HG03565 (cell line): ENCODE results near the gene MROH7.
"Not testable (repeated sequence)": the region's sequence is repeated elsewhere in the genome, so short reads cannot be mapped to it uniquely, and the experiment has no call there.

ENCODE experiments used
- ATAC-seq: cut with Tn5 transposase; IDR thresholded peaks from one replicate; pipeline ENCODE4 v1.9.1; 2021; ENCODE audit warnings: mild to moderate bottlenecking, moderate library complexity; ENCODE audit not compliant: unreplicated experiment

Gene MROH7

DNA sequence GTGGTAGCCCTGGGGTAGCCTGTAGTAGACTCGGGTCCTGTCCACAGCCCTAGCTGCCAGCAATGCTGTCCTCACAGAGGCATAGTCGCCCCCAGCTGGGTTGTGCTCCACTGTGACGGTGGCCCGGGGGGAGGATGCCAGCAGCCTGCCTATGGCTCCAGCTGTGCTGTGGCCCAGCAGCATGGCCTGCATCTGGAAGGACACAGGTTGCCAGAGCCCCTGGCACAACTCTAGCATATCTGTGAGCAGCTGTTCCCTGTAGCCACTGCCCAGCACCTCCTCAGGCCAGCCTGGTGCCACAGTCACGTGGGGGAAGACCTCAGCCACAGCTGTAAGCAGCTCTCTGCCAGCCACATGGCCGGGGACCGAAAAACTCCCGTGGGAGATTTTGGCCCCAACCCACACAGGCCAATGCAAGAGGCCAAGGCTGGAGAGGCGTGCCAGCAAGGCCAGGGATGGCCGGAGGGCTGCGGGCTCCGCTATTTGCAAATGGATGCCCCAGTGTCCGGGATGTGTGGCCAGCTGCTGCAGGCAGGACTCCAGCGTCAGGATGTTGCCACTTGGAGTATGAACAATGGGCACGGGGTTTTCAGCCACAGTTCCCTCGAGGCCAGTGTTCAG is 32.2 kb upstream of the MROH7 start:
- no peak for ATAC-seq

DNA sequence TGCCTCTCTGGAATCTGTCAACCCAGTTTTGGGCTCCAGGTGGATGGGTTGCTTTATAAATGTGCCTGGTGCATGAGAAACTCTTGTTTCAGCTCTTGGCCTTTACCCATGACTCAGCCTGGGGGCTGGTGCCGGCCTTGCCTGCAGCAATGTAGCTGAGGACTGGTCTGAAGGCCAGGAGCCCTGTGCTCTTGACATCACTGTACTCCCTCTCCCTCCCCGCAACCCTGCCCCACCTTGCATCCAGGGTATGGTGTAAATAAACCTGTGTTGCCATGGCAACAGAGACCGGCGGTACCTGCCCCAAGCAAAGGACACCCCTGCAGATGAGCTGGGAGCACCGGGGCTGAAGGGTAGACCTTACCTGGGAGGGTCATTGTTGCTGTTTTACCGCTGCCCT is 31.5 kb upstream of the MROH7 start:
- no peak for ATAC-seq

DNA sequence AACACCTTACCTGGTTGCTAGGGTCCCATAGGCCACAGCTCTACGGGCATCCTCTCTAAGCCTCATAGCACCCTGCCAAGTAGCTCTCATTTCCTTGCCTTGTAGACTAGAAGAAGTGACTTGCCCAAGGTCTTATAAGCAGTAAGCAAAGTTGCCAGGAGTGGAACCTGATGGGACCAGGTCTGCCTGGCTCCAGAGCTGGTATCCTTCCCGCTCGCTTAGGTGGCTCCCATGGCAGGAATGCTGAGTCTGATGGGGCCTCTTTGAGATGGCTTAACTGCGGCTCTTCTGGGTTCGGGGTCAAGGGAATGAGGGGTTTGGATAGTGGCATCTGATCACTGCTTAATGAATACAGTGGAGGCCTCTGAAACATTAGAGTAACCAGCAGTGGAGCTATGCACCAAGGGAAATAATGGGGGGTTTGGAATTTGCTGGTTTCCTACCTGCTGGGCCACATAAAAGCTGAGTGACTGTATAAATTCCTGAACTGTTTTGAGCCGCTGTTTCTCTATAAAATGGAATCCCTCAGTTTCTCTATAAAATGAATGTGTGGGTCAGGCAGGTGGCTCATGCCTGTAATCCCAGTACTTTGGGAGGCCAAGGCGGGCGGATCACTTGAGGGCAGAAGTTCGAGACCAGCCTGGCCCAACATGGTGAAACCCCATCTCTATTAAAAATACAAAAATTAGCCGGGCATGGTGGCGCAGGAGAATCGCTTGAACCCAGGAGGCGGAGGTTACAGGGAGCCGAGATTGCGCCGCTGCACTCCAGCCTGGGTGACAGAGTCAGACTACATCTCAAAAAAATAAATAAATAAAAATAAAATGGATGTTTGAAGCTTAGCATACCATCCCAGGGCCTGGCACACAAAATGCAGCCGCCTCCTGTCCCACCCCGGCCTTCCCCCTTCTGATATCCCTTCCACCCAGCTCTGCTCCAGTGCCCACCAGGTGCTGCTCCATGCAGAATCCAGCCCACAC is 30.7 kb upstream of the MROH7 start:
- ATAC-seq: no peak

DNA sequence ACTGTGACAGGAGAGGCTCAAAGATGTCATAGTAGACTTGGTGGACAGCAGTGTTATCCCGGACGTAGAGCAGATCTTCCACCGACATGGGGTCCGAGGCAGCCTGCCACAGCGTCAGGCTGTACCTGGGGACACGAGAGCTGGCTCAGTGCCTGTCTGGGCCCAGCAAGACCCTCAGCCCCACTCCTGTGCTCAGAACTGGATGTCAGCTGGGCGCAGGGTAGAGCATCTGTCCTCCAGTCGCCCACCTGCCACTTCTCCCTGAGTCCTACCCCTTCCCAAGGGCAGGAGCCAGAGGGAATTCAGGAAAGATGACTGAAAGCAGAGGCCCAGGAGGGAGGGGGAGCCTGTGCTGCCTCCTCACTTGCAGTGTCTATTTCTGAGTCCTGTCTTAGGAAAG is 30.0 kb upstream of the MROH7 start:
- no peak for ATAC-seq

DNA sequence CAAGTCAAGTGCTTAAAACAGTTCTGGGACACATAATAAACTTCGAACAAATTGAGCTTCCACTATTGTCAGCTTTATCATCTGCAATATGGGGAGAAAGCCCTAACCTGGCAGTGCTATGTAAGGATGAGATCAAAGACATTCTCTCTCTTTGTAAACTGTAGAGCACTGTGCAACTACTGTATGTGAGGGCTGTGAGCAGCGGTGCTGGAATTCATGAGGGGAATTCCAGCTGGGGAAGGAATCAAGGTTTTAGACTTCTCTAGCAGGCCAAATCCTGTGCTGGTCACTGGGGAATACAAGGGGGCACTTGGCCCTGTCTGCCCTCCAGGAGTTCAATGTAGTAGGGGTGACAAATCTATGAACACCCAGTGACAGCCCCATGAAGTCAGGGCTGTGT is 27.6 kb upstream of the MROH7 start:
- ATAC-seq: no peak

DNA sequence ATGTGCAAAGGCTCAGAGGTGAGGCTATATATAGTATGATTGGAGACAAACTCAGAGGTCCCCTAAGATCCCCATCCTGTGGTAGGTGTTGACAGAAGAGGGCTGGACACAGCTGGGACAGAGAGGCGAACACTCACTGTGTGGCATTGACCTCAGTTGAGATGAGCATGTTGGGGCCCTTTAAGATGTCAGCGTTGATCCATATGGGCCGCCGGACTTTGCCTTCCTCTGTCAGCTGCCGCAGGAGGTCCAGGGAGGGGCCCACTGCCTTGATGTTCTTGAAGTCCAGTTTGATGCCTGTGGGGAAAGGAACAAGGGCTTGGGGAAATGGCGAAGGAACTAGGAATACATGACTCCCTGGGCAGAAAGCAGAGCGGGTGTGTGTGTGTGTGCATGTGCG is 27.0 kb upstream of the MROH7 start:
- ATAC-seq: no peak

DNA sequence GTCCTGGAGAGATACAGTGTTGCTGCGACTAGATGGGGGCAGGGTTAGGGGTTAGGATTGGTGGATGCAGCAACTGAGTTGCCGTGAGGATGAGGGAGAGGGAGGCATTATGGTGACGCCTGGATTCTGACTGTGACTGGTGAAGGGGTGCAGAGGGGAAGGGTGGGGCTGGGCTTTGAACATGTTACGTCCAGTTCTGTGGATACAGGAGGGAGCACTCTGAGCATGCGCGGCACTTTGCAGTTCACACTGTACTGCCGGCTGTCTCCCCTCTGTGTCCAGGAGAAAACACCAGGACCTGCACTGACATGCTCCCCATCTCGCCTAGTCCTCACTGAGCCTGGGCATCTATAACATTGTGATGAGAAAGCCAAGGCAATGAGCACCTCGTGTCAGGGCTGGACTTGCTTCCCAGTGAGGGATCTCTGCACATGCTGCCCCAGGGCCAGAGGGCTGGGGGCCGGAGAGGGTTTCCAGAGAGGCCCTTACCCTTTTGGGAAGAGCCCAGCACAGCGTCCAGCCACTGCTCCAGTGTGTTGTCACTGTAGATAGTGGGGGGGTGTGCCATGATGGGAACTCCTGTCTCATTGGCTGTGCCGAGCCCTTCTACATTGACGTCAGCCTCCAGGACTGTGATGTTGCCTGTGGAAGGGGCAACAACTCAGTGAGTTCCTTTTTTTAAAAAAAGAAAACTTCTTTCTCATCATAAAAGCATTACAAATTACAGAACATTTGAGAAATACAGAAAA is 25.9 kb upstream of the MROH7 start:
- no peak for ATAC-seq

DNA sequence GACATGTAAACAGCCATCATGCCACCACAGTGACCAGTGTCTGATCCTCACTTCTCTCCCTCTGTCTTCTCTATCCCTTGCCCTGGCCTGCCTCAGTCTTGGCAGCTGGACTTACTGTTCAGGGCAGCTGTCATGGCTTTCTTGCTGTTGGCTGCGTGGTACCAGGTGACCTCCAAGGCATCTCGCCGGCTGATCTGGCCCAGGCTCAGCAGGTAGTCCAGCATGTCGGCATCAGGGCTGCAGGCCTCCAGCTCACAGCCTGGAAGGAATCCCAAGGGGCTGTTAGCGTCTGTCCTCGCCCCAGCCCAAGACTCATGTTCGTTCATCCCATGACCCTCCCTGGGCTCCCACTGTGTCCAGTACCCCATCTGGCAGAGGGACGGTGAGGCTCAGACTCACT is 21.8 kb upstream of the MROH7 start:
- no peak for ATAC-seq

DNA sequence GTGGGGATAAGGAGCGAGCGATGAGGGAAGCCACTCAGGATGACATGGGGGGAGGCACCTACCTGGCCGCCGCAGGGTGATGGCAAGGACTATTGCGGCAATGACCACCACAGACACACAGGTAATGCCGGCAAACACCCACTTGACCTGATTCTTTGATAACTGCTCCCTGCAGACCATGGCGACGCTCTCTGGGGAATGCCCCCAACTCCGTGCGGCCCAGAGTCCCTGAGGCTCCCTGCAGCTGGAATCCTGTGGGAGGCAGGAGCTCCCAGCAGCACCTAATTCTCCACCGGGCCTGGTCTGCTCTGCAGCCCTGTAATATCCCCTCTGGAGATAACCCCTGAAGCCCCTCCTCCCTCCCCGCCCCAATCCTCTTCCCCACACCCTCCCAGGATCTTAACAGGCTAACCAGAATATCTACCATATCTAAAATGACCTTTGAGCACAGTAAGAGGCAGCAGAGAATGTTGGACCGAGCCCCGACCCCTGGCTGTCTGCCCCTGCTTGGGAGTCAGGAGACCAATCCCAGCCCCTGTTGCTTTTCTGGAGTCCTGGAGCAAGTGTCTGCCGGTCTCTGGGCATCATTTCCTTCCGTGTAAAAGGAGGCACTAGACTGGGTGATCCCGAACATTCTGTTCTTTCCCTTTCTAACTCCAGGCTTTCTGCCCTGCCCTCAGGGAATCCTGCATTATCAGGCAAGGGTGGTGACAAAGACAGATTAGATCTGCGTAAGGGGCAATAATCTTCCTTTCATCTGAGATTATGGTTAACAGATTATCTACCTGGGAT is 18.2 kb upstream of the MROH7 start, which contains the start of gene FAM151A:
FAM151A (minus strand) TSS at position 310 of the 792 bp plus-strand sequence; CDS start at position 180, 130 bp downstream.
- no peak for ATAC-seq

DNA sequence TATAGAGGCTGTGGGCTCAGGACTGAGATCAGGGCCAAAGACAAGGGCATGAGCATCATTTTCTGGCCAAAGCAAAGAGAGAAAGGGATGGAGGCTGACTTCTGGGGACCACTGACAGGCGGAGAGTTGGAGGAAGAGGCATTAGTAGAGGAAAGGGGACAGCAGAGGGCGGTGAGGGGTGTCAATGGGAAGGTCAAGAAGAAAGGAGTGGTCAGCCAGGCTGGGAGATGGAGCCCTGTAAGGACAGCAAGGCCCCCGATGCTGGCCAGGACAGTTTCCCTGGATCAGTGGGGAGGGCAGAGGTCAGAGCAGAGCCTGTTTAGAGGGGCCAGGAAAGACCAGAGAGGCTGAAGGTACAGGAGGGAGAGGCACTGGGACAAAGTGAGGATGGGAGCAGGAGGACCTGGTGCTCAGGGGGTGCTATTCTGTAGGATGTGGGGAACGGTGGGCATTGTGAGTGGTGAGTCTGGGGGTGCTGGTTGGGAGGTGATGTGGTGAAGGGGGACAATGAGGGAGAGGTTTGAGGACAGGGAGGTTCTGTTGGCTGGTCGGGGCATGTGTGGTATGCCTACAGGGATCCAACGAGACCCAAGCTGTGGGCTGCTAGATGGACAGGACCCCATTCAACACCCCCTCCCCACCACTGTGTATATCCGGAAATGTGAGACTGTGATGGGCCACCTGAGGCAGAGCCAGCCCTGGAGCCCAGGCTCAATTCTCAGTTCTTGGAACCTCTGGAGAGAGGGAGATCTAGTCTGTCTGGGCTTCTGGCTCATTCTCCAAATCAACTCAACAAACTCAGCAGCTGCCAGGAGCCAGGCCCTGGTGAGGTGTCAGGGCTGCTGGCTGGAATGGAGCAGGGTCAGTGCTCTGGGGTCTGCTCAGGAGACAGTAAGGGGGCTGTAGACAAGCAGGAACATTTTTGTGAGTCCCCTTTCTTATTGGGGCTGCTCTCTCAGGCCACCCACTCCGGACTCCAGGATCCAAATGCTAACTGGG is 16.8 kb upstream of the MROH7 start:
- no peak for ATAC-seq

DNA sequence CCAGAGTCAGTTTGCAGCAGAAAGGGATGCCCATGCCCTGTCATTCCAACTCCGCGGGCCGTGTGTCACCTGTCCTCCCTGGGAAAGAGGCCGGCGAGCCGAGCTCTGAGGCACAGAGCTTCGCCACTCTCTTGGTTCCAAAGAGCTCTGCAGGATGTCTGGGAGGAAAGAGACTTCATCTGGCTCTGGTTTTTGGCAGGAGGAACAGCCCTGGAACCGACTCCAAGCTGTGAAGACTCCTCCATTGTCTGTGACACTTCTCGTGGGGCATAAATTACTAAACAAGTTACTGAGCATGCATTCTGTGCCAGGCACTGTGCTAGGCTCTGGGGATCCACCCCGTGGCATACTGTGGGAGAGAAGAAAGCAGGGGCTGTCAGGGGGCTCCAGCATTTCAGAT is 14.4 kb upstream of the MROH7 start:
- no peak for ATAC-seq

DNA sequence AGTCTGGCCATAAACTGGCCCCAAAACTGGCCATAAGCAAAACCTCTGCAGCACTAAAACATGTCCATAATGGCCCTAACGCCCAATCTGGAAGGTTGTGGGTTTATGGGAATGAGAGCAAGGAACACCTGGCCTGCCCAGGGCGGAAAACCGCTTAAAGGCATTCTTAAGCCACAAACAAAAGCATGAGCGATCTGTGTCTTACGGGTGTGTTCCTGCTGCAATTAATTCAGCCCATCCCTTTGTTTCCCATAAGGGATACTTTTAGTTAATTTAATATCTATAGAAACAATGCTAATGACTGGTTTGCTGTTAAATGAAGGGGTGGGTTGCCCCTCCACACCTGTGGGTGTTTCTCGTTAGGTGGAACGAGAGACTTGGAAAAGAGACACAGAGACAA is 5.8 kb upstream of the MROH7 start:
- ATAC-seq: not testable (repeated sequence)

DNA sequence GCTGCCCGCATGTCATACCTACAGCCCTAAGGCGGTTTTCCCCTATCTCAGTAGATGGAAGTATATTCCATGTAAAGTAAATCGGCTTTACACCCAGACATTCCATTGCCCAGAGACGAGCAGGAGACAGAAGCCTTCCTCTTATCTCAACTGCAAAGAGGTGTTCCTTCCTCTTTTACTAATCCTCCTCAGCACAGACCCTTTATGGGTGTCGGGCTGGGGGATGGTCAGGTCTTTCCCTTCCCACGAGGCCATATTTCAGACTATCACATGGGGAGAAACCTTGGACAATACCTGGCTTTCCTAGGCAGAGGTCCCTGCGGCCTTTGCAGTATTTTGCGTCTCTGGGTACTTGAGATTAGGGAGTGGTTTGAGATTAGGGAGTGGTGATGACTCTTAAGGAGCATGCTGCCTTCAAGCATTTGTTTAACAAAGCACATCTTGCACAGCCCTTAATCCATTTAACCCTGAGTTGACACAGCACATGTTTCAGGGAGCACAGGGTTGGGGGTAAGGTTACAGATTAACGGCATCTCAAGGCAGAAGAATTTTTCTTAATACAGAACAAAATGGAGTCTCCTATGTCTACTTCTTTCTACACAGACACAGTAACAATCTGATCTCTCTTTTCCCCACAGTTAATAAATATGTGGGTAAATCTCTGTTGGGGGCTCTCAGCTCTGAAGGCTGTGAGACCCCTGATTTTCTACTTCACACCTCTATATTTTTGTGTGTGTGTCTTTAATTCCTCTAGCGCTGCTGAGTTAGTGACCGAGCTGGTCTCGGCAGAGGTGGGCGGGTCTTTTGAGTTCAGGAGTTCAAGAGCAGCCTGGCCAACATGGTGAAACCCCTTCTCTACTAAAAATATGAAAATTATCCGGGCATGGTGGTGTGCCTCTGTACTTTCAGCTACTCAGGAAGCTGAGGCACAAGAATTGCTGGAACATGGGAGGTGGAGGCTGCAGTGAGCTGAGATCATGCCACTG is 4.8 kb upstream of the MROH7 start:
- ATAC-seq: not testable (repeated sequence)

DNA sequence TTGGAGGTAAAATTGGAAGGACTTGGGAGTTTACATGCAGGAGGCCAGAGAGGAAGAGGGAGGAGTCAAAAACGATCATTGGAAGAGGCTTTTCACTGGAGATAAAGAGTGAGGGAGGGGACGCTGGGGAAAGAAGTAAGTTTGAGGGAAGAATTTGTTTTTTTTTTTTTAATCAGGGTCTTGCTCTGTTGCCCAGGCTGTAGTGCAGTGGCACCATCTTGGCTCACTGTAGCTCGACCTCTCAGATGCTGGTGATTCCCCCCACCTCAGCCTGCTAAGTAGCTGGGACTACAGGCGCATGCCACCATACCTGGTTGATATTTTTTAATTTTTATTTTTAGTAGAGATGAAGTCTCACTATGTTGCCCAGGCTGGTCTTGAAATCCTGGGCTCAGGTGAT is 1.2 kb upstream of the MROH7 start:
- ATAC-seq: no peak

DNA sequence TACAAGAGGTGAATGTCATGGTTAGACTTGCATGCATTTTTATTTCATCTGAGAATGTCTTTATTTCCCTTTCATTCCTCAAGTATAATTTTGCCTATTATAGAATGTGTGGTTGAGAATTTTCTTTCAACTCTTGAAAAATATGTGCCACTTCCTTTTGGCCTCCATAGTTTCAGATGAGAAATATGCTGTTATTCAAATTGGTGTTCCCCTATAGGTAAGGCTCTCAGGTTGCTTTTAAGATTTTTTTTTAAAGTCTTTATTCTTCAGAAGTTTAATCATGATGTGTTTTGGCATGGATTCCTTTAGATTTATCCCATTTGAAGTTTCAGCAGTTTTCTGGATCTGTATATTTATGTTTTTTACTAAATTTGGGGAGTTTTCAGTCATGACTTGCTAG is 2.1 kb downstream of the MROH7 start:
- no peak for ATAC-seq

DNA sequence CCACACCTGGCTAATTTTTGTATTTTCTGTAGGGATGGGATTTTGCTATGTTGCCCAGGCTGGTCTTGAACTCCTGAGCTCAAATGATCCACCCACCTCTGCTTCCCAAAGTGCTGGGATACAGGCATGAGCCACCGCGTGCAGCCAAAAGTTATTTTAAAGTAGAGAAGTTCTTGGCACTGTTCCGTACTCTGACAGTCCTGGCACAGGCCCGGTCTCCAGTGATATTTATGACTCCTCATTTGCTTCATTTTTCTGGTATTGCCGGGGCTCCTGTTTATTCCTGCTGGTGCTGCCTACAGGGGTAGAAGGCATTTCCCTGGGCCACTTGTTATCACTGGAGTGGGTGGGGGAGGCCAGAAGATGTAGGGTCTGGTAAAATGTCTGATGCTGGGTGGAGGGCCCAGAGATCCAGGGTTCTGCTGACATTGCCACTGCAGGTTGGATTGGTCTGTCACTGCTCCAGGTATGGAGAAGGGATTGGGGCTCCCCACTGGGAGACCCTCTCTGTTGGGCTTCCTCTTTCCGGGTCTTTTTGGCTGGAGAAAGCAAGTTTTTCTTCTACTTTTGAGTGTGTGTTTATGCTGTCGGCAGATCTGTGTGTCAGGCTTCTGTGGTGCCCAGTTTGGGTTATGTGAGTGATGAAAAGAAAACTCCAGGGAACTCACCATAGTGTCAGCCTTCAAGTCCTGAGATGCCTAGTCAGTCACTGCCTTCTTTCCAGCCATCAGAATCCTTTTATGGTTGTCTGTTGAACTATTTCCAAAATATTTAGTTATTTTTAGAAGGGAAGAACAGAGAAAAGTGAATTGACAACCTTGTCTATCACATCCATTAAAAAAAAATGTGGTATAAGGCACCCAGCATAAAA is 4.5 kb downstream of the MROH7 start:
- no peak for ATAC-seq

DNA sequence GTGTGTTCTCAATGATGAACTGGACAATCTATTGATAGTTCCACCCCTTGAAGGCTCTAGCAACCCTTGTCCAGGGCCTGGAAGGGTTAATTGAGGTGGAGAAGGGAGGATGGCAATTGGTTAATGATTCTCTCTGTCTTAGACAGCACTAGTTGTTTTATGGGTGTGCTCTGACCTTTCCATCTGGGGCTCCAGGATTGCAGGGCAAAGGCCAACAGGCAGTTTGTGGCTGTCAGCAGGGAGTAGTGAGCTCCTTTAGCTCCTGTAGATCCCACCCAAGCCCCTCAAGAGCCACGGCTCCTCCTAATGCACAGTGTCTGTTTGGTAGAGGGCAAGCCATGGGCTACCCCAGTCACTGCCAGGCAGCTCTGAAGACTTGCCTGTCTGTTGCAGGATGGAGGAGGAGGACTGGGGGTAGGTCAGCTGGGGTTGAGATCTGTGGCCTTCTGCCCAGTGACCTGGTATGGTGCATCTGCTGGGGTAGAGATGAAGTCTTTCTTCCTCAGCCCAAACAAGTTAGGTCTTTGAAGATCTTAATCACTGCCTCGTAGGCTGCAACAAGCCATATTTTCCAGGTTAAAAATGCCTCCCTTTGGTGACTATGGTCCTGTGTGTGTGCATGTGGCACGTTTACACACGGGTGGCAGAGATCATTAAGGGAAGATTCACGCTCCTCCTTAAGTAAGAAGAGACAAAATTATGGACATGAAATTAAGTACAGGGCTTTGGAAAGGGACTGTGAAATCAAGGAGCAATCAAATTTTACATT is 7.7 kb downstream of the MROH7 start:
- no peak for ATAC-seq
